ENCODE results near the gene LAGE3. TPM values are rescaled to one million over a fixed set of nuclear protein-coding genes. Genes with fewer than 3 reads are reported as not detected.

LAGE3 gene
- total and polyA plus RNA-seq, 2 experiments from 2014 or later = 32.2 to 49.4 TPM

DNA sequence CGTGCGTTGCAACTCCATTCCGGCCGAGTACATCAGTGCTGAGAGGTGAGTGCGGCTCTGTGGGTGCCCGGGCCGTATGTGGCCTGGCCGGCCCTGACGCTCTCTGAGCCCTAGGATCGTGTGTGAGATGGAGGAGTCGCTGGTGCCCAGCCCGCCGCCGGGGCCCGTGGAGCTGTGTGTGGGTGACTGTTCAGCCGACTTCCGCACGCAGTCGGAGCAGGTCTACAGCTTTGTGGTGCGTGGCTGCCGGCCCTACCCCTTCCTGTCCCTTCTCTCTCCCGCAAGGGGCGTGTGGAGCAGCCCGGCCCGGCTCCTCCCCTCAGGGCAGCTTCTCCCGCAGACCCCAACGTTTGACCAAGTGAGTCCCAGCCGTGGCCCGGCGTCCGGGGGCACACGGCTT, 13.0 kb downstream of the LAGE3 start:
- Histone ChIP-seq H3K4me3 (no peak overlapping the region), H3K27ac (no peak overlapping the region), H3K9me3 (ENCODE audit: low read depth) (no peaks in the 10 kb centered on the region), H2AFZ (no peak overlapping the region), H3K4me1 (ENCODE audit: insufficient read depth) (no peaks in the 10 kb centered on the region), H4K20me1 (ENCODE audit: insufficient read depth, poor library complexity, severe bottlenecking) (no peaks in the 10 kb centered on the region), H3K27me3 (no peaks in the 10 kb centered on the region), H3K36me3 (replicated peaks; ENCODE audit: insufficient read depth, low read depth) (no peaks in the 10 kb centered on the region), H3K4me2 (no peak overlapping the region), H3K9me2 (replicated peaks; ENCODE audit: insufficient read depth) (no peaks in the 10 kb centered on the region), H3K79me2 (no peaks in the 10 kb centered on the region)
- TF ChIP-seq, protein P1, sequence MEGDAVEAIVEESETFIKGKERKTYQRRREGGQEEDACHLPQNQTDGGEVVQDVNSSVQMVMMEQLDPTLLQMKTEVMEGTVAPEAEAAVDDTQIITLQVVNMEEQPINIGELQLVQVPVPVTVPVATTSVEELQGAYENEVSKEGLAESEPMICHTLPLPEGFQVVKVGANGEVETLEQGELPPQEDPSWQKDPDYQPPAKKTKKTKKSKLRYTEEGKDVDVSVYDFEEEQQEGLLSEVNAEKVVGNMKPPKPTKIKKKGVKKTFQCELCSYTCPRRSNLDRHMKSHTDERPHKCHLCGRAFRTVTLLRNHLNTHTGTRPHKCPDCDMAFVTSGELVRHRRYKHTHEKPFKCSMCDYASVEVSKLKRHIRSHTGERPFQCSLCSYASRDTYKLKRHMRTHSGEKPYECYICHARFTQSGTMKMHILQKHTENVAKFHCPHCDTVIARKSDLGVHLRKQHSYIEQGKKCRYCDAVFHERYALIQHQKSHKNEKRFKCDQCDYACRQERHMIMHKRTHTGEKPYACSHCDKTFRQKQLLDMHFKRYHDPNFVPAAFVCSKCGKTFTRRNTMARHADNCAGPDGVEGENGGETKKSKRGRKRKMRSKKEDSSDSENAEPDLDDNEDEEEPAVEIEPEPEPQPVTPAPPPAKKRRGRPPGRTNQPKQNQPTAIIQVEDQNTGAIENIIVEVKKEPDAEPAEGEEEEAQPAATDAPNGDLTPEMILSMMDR (IDR thresholded peaks at IDR 0.05; ENCODE audit: poor library complexity) = no peak
- TF ChIP-seq EZH2 (IDR thresholded peaks at IDR 0.05; ENCODE audit: borderline replicate concordance) (no peak), EZH2phosphoT487 (IDR thresholded peaks at IDR 0.05; ENCODE audit: low read depth, severe bottlenecking, unreplicated experiment) (no peak)
- 92% methylated on average over 27 of the region's 32 CpGs for WGBS (ENCODE audit: low lambda C conversion rate, missing lambda C conversion rate)
- no peak for DNase-seq (ENCODE audit: low spot score)

DNA sequence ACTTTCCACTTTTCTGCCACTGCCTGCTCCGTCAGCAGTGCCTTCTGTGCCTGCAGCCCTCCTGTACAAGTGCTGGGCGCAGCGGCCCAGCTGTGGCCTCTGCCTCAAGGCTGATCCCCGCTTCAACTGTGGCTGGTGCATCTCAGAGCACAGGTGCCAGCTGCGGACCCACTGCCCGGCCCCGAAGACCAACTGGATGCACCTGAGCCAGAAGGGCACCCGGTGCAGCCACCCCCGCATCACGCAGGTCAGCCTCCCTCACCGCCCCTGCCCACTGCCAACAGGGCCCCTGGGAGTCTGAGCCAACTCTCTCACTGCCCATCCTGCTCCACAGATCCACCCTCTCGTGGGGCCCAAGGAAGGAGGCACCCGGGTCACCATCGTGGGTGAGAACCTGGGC, 13.5 kb downstream of the LAGE3 start:
- Histone ChIP-seq H3K9me2 (replicated peaks; ENCODE audit: insufficient read depth) (no peaks in the 10 kb centered on the region), H3K27me3 (no peaks in the 10 kb centered on the region), H3K4me1 (ENCODE audit: insufficient read depth) (no peaks in the 10 kb centered on the region), H3K79me2 (no peaks in the 10 kb centered on the region), H3K9me3 (ENCODE audit: low read depth) (no peaks in the 10 kb centered on the region), H3K27ac (no peak overlapping the region), H3K36me3 (replicated peaks; ENCODE audit: insufficient read depth, low read depth) (no peaks in the 10 kb centered on the region), H3K4me2 (no peak overlapping the region), H2AFZ (no peak overlapping the region), H4K20me1 (ENCODE audit: insufficient read depth, poor library complexity, severe bottlenecking) (no peaks in the 10 kb centered on the region), H3K4me3 (no peak overlapping the region)
- 96% methylated on average over 14 of the region's 14 CpGs for WGBS (ENCODE audit: low lambda C conversion rate, missing lambda C conversion rate)
- no peak for DNase-seq (ENCODE audit: low spot score)
- TF ChIP-seq EZH2 (IDR thresholded peaks at IDR 0.05; ENCODE audit: borderline replicate concordance) = no peak
- TF ChIP-seq, protein P1 (IDR thresholded peaks at IDR 0.05; ENCODE audit: poor library complexity) = no peak

DNA sequence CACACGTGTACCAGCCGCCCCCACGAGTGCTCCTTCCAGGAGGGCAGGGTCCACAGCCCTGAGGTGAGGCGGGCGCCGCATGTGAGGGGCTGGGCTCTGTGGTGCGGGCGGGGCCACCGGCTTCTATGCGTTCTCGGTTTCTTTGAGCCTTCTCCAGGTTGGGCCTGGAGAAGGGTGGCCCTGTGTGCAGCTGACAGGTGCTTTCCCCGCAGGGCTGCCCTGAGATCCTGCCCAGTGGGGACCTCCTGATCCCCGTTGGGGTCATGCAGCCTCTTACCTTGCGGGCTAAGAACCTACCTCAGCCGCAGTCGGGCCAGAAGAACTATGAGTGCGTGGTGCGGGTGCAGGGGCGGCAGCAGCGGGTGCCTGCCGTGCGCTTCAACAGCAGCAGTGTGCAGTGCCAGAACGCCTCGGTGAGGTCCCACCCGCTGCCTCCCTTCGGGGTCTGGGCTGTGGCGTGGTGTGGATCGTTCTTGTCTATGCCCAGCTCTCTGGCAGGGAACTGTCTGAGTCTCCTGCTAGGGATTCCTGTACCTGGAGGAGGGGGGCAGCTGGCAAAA, 14.2 kb downstream of the LAGE3 start:
- H2AFZ ChIP-seq = no peak overlapping the region
- no peak overlapping the region for H3K4me3 ChIP-seq
- H4K20me1 ChIP-seq (ENCODE audit: insufficient read depth, poor library complexity, severe bottlenecking) = no peaks in the 10 kb centered on the region
- H3K9me3 ChIP-seq (ENCODE audit: low read depth) = no peaks in the 10 kb centered on the region
- no peaks in the 10 kb centered on the region for H3K36me3 ChIP-seq (replicated peaks; ENCODE audit: insufficient read depth, low read depth)
- 95% methylated on average over 28 of the region's 28 CpGs for WGBS (ENCODE audit: low lambda C conversion rate, missing lambda C conversion rate)
- H3K27me3 ChIP-seq = no peaks in the 10 kb centered on the region
- H3K9me2 ChIP-seq (replicated peaks; ENCODE audit: insufficient read depth) = no peaks in the 10 kb centered on the region
- H3K27ac ChIP-seq = no peak overlapping the region
- TF ChIP-seq EZH2 (IDR thresholded peaks at IDR 0.05; ENCODE audit: borderline replicate concordance) (no peak), EZH2phosphoT487 (IDR thresholded peaks at IDR 0.05; ENCODE audit: low read depth, severe bottlenecking, unreplicated experiment) (no peak)
- TF ChIP-seq, protein P1 (IDR thresholded peaks at IDR 0.05; ENCODE audit: poor library complexity) = no peak
- peaks cover 6% of the 10 kb centered on the region for H3K79me2 ChIP-seq
- H3K4me2 ChIP-seq = no peak overlapping the region
- no peak for DNase-seq (ENCODE audit: low spot score)
- H3K4me1 ChIP-seq (ENCODE audit: insufficient read depth) = no peaks in the 10 kb centered on the region

Data from hepatocyte (in vitro differentiated cells).